WTC11 (cell line): Measurements from ENCODE around the gene TRAP1. TPM values are rescaled to one million over a fixed set of nuclear protein-coding genes. Genes with fewer than 3 reads are reported as not detected.
A peak's percentile ranks its signal among the peaks of the same experiment; 100 is the strongest.

ENCODE experiments used
- ATAC-seq: fragments of 200-7000 bp; cut with Tn5 transposase; 2 replicates; pipeline ENCODE4 v1.10.0; 2021; ENCODE audit warnings: mild to moderate bottlenecking, moderate library complexity
- CTCF ChIA-PET: fragments of 300-600 bp; sonication (Branson Sonifier 250); formaldehyde crosslinking; loops from one replicate; lab custom pipeline; 2021; ENCODE audit warnings: antibody characterized with exemption; lab: Charles Lee
- POLR2A ChIA-PET: fragments of 350-600 bp; sonication (Branson Sonifier 250); formaldehyde crosslinking; loops from one replicate; lab custom pipeline; 2021; ENCODE audit warnings: antibody characterized with exemption; lab: Charles Lee
- DNase-seq: peaks from one replicate; pipeline ENCODE4 v3.0.0; 2021; ENCODE audit warnings: low spot score
- H3K27ac Mint-ChIP-seq: 2 replicates; pipeline ENCODE4 v1.8.0; 2021; ENCODE audit warnings: mixed read lengths
- H3K27me3 Mint-ChIP-seq: 2 replicates; pipeline ENCODE4 v1.8.0; 2021; ENCODE audit warnings: low read depth, mild to moderate bottlenecking, moderate library complexity, mixed read lengths
- H3K36me3 Mint-ChIP-seq: 2 replicates; pipeline ENCODE4 v1.8.0; 2021; ENCODE audit warnings: mixed read lengths
- H3K4me1 Mint-ChIP-seq: 2 replicates; pipeline ENCODE4 v1.8.0; 2022; ENCODE audit warnings: mixed read lengths
- H3K4me3 Mint-ChIP-seq: 2 replicates; pipeline ENCODE4 v1.8.0; 2021; ENCODE audit warnings: mild to moderate bottlenecking, moderate library complexity, mixed read lengths
- H3K9me3 Mint-ChIP-seq: 2 replicates; pipeline ENCODE4 v1.8.0; 2021; ENCODE audit warnings: mixed read lengths
- ATF1 ChIP-seq: sonication (generic); formaldehyde crosslinking; IDR thresholded peaks from 2 replicates; pipeline ENCODE4 v1.8.1; 2023; ENCODE audit warnings: mild to moderate bottlenecking, moderate library complexity, missing genetic modification reagents
- ETV6 ChIP-seq: sonication (generic); formaldehyde crosslinking; IDR thresholded peaks from 2 replicates; pipeline ENCODE4 v1.8.1; 2022; ENCODE audit warnings: mild to moderate bottlenecking, missing genetic modification reagents
- FOXJ3 ChIP-seq: sonication (generic); formaldehyde crosslinking; IDR thresholded peaks from 2 replicates; pipeline ENCODE4 v1.9.0; 2021; ENCODE audit warnings: missing genetic modification reagents, mild to moderate bottlenecking, borderline replicate concordance
- FOXP1 ChIP-seq: sonication (generic); formaldehyde crosslinking; IDR thresholded peaks from 2 replicates; pipeline ENCODE4 v1.8.0; 2022; ENCODE audit warnings: missing genetic modification reagents, mild to moderate bottlenecking, moderate library complexity, borderline replicate concordance
- IRF2 ChIP-seq: sonication (generic); formaldehyde crosslinking; IDR thresholded peaks from 2 replicates; pipeline ENCODE4 v1.8.0; 2022; ENCODE audit warnings: low read depth, missing genetic modification reagents, borderline replicate concordance
- KAT7 ChIP-seq: sonication (generic); formaldehyde crosslinking; IDR thresholded peaks from 2 replicates; pipeline ENCODE4 v1.8.1; 2023; ENCODE audit warnings: missing genetic modification reagents, mild to moderate bottlenecking, borderline replicate concordance
- NFATC4 ChIP-seq: fragments of 250-450 bp; sonication (Bioruptor Pico); IDR thresholded peaks from 2 replicates; pipeline ENCODE4 v1.9.0; 2021; ENCODE audit warnings: mild to moderate bottlenecking
- NR1H2 ChIP-seq: sonication (generic); formaldehyde crosslinking; IDR thresholded peaks from 2 replicates; pipeline ENCODE4 v1.9.0; 2021; ENCODE audit warnings: mild to moderate bottlenecking, moderate library complexity, missing genetic modification reagents
- PRRX2 ChIP-seq: fragments of 250-450 bp; sonication (Bioruptor Pico); IDR thresholded peaks from 2 replicates; pipeline ENCODE4 v1.8.0; 2021; ENCODE audit warnings: mild to moderate bottlenecking
- RELA ChIP-seq: sonication (generic); formaldehyde crosslinking; IDR thresholded peaks from 2 replicates; pipeline ENCODE4 v1.8.1; 2022; ENCODE audit warnings: missing genetic modification reagents, mild to moderate bottlenecking, borderline replicate concordance
- SMAD4 ChIP-seq: sonication (generic); formaldehyde crosslinking; IDR thresholded peaks from 2 replicates; pipeline ENCODE4 v1.8.0; 2022; ENCODE audit warnings: mild to moderate bottlenecking, missing genetic modification reagents
- ZNF219 ChIP-seq: sonication (generic); formaldehyde crosslinking; IDR thresholded peaks from 2 replicates; pipeline ENCODE4 v1.8.0; 2023; ENCODE audit warnings: missing genetic modification reagents, mild to moderate bottlenecking, borderline replicate concordance
- ZNF232 ChIP-seq: sonication (generic); formaldehyde crosslinking; IDR thresholded peaks from 2 replicates; pipeline ENCODE4 v1.8.0; 2022; ENCODE audit warnings: mild to moderate bottlenecking, missing genetic modification reagents
- total RNA-seq: library from RNA; stranded (reverse); gene quantifications from 3 replicates; pipeline ENCODE4 v1.2.3, GENCODE V29; 2021
- TF ChIP-seq, protein P1 (sequence below): fragments of 250-450 bp; sonication (Bioruptor Pico); IDR thresholded peaks from 2 replicates; pipeline ENCODE4 v1.9.0; 2021; ENCODE audit warnings: moderate library complexity, mild to moderate bottlenecking, inconsistent platforms, borderline replicate concordance
- TF ChIP-seq, protein P2 (sequence below): sonication (generic); formaldehyde crosslinking; IDR thresholded peaks from 2 replicates; pipeline ENCODE4 v1.8.1; 2022; ENCODE audit warnings: low read depth, mild to moderate bottlenecking, moderate library complexity, missing genetic modification reagents, borderline replicate concordance
- TF ChIP-seq, protein P3 (sequence below): sonication (generic); formaldehyde crosslinking; IDR thresholded peaks from 2 replicates; pipeline ENCODE4 v1.8.1; 2023; ENCODE audit warnings: mild to moderate bottlenecking, moderate library complexity, missing genetic modification reagents
- TF ChIP-seq, protein P4 (sequence below): sonication (generic); formaldehyde crosslinking; IDR thresholded peaks from 2 replicates; pipeline ENCODE4 v1.8.0; 2023; ENCODE audit warnings: missing genetic modification reagents
- TF ChIP-seq, protein P5 (sequence below): sonication (generic); formaldehyde crosslinking; IDR thresholded peaks from 2 replicates; pipeline ENCODE4 v1.8.1; 2023; ENCODE audit warnings: mild to moderate bottlenecking, missing genetic modification reagents, moderate library complexity
- TF ChIP-seq, protein P6 (sequence below): sonication (generic); formaldehyde crosslinking; conservative IDR thresholded peaks from 2 replicates; pipeline ENCODE4 v1.8.1; 2023; ENCODE audit warnings: mild to moderate bottlenecking, low read depth, missing genetic modification reagents, moderate library complexity
- TF ChIP-seq, protein P7 (sequence below): fragments of 200-600 bp; IDR thresholded peaks from 2 replicates; pipeline ENCODE4 v1.8.0; 2022; ENCODE audit warnings: antibody characterized with exemption
- TF ChIP-seq, protein P8 (sequence below): sonication (generic); formaldehyde crosslinking; IDR thresholded peaks from 2 replicates; pipeline ENCODE4 v1.8.0; 2023; ENCODE audit warnings: mild to moderate bottlenecking, missing genetic modification reagents

The TRAP1 gene
- total RNA-seq, 1 experiment from 2014 or later: 285 TPM

DNA sequence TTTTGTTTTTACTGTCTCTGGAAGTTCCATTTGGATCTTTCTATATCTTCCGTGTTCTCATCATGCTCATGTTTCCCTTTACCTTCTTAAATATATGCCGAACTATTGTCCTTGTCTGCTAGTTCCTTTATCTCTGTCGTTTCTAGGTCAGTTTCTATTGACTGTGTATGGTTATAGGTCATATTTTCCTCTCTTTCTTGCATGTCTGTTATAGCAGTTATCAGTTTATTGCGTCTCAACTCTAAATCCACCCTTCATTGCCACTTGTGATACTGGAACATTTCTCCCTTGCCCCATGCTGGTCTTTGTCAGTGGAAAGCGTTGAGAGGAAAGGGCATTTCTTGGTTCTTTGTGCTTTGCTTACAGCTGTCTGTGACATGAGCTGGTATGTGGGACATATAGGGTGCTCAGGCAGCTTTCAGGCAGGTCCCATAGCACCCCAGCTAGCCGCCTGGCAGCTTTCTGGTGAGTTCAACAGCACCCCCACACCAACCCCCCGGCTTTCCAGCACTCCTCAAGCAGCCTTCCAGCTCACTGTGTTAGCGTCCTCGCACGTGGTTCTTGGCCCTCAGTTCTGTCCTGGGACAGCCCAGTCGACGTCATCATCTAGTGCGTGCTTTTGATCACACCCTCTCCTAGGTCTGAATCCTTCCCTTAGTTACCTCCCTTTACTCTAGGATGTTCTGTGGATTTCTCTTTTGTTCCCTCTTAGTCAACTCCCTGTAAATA, 78.2 kb downstream of the TRAP1 start (continued):
- TF ChIP-seq NR1H2 (CRISPR knock-in tag) (no peak), NFATC4 (CRISPR knock-in tag) (no peak), ZNF219 (CRISPR knock-in tag) (no peak)
- TF ChIP-seq, protein P1, sequence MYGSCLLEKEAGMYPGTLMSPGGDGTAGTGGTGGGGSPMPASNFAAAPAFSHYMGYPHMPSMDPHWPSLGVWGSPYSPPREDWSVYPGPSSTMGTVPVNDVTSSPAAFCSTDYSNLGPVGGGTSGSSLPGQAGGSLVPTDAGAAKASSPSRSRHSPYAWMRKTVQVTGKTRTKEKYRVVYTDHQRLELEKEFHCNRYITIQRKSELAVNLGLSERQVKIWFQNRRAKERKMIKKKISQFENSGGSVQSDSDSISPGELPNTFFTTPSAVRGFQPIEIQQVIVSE (CRISPR knock-in tag): no peak
- TF ChIP-seq, all 79 proteins: peak for 0

DNA sequence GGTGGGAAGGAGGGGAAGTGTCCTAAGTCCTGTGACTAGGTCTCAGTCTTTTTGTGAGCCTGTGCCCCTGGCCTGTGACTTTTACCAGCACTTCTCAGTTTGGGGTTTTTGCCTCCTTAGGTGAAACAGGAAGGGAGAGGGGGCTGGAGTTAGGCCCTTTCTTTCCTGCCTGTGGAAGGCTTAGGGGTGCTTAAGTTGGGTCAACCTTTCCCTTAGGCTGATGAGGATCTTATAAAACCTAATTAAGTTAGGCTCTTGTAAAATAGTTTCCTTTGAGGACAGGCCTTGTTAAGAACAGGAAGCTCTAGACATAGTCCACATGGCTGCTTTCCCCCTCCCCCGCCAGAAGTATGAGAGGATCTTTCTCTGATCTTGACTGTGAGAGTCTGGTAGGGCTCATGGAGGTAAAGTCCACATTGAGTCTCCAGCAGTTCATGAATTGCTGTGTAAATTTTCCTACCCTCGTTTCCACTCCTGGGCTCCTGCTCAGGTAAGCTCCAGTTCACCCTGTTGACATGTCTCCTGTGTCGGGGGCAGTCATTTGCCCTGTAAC, 79.9 kb downstream of the TRAP1 start:
- peak; percentile 51 for ATAC-seq
- CTCF ChIA-PET: interaction anchor here (0.7 to 1.0 kb wide), 2 partner anchors 16 to 96 kb away, joined by 3 to 5 read pairs; no protein-coding TSS in a partner anchor
- TF ChIP-seq, protein P2, sequence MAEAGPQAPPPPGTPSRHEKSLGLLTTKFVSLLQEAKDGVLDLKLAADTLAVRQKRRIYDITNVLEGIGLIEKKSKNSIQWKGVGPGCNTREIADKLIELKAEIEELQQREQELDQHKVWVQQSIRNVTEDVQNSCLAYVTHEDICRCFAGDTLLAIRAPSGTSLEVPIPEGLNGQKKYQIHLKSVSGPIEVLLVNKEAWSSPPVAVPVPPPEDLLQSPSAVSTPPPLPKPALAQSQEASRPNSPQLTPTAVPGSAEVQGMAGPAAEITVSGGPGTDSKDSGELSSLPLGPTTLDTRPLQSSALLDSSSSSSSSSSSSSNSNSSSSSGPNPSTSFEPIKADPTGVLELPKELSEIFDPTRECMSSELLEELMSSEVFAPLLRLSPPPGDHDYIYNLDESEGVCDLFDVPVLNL: no peak
- TF ChIP-seq, protein P3, sequence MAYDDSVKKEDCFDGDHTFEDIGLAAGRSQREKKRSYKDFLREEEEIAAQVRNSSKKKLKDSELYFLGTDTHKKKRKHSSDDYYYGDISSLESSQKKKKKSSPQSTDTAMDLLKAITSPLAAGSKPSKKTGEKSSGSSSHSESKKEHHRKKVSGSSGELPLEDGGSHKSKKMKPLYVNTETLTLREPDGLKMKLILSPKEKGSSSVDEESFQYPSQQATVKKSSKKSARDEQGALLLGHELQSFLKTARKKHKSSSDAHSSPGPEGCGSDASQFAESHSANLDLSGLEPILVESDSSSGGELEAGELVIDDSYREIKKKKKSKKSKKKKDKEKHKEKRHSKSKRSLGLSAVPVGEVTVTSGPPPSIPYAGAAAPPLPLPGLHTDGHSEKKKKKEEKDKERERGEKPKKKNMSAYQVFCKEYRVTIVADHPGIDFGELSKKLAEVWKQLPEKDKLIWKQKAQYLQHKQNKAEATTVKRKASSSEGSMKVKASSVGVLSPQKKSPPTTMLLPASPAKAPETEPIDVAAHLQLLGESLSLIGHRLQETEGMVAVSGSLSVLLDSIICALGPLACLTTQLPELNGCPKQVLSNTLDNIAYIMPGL (CRISPR knock-in tag): no peak
- TF ChIP-seq PRRX2 (CRISPR knock-in tag) (no peak), ZNF232 (no peak), SMAD4 (CRISPR knock-in tag) (no peak), ETV6 (no peak), ATF1 (CRISPR knock-in tag) (no peak), IRF2 (CRISPR knock-in tag) (no peak), FOXP1 (no peak), RELA (CRISPR knock-in tag) (no peak), KAT7 (no peak), FOXJ3 (no peak)
- TF ChIP-seq, protein P4, sequence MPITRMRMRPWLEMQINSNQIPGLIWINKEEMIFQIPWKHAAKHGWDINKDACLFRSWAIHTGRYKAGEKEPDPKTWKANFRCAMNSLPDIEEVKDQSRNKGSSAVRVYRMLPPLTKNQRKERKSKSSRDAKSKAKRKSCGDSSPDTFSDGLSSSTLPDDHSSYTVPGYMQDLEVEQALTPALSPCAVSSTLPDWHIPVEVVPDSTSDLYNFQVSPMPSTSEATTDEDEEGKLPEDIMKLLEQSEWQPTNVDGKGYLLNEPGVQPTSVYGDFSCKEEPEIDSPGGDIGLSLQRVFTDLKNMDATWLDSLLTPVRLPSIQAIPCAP (CRISPR knock-in tag): no peak
- TF ChIP-seq, protein P5, sequence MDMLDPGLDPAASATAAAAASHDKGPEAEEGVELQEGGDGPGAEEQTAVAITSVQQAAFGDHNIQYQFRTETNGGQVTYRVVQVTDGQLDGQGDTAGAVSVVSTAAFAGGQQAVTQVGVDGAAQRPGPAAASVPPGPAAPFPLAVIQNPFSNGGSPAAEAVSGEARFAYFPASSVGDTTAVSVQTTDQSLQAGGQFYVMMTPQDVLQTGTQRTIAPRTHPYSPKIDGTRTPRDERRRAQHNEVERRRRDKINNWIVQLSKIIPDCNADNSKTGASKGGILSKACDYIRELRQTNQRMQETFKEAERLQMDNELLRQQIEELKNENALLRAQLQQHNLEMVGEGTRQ (CRISPR knock-in tag): no peak
- TF ChIP-seq, protein P6, sequence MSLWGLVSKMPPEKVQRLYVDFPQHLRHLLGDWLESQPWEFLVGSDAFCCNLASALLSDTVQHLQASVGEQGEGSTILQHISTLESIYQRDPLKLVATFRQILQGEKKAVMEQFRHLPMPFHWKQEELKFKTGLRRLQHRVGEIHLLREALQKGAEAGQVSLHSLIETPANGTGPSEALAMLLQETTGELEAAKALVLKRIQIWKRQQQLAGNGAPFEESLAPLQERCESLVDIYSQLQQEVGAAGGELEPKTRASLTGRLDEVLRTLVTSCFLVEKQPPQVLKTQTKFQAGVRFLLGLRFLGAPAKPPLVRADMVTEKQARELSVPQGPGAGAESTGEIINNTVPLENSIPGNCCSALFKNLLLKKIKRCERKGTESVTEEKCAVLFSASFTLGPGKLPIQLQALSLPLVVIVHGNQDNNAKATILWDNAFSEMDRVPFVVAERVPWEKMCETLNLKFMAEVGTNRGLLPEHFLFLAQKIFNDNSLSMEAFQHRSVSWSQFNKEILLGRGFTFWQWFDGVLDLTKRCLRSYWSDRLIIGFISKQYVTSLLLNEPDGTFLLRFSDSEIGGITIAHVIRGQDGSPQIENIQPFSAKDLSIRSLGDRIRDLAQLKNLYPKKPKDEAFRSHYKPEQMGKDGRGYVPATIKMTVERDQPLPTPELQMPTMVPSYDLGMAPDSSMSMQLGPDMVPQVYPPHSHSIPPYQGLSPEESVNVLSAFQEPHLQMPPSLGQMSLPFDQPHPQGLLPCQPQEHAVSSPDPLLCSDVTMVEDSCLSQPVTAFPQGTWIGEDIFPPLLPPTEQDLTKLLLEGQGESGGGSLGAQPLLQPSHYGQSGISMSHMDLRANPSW (CRISPR knock-in tag): no peak
- TF ChIP-seq, protein P7, sequence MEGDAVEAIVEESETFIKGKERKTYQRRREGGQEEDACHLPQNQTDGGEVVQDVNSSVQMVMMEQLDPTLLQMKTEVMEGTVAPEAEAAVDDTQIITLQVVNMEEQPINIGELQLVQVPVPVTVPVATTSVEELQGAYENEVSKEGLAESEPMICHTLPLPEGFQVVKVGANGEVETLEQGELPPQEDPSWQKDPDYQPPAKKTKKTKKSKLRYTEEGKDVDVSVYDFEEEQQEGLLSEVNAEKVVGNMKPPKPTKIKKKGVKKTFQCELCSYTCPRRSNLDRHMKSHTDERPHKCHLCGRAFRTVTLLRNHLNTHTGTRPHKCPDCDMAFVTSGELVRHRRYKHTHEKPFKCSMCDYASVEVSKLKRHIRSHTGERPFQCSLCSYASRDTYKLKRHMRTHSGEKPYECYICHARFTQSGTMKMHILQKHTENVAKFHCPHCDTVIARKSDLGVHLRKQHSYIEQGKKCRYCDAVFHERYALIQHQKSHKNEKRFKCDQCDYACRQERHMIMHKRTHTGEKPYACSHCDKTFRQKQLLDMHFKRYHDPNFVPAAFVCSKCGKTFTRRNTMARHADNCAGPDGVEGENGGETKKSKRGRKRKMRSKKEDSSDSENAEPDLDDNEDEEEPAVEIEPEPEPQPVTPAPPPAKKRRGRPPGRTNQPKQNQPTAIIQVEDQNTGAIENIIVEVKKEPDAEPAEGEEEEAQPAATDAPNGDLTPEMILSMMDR: no peak
- TF ChIP-seq, protein P8, sequence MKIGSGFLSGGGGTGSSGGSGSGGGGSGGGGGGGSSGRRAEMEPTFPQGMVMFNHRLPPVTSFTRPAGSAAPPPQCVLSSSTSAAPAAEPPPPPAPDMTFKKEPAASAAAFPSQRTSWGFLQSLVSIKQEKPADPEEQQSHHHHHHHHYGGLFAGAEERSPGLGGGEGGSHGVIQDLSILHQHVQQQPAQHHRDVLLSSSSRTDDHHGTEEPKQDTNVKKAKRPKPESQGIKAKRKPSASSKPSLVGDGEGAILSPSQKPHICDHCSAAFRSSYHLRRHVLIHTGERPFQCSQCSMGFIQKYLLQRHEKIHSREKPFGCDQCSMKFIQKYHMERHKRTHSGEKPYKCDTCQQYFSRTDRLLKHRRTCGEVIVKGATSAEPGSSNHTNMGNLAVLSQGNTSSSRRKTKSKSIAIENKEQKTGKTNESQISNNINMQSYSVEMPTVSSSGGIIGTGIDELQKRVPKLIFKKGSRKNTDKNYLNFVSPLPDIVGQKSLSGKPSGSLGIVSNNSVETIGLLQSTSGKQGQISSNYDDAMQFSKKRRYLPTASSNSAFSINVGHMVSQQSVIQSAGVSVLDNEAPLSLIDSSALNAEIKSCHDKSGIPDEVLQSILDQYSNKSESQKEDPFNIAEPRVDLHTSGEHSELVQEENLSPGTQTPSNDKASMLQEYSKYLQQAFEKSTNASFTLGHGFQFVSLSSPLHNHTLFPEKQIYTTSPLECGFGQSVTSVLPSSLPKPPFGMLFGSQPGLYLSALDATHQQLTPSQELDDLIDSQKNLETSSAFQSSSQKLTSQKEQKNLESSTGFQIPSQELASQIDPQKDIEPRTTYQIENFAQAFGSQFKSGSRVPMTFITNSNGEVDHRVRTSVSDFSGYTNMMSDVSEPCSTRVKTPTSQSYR (CRISPR knock-in tag): no peak
- no peak overlapping the region for H3K4me3 Mint-ChIP-seq
- POLR2A ChIA-PET: no interaction called here
- H3K9me3 Mint-ChIP-seq: peaks cover 6% of the 10 kb centered on the region
- H3K36me3 Mint-ChIP-seq: peaks cover 6% of the 10 kb centered on the region
- no peaks in the 10 kb centered on the region for H3K27me3 Mint-ChIP-seq
- H3K27ac Mint-ChIP-seq: peak overlapping the region; percentile 68
- no peak for DNase-seq
- peaks cover 41% of the 10 kb centered on the region for H3K4me1 Mint-ChIP-seq
